WI38 (cell line): ENCODE data around the gene SLN.

Experiments
- H3K4me3 ChIP-seq: 2 replicates; pipeline ENCODE4 v1.5.1; 2011; ENCODE audit warnings: low read depth, mild to moderate bottlenecking, control low read depth, low read length
- CTCF ChIP-seq: IDR thresholded peaks from 2 replicates; pipeline ENCODE4 v1.5.1; 2012; ENCODE audit warnings: low read depth, mild to moderate bottlenecking, control low read depth, low read length

Gene SLN

GRCh38 chr11:107706531-107706930 lies 5.3 kb downstream of the SLN start:
- H3K4me3 ChIP-seq: no peak overlapping the region
- TF ChIP-seq CTCF: no peak

GRCh38 chr11:107705027-107705426 lies 6.8 kb downstream of the SLN start:
- no peak overlapping the region for H3K4me3 ChIP-seq
- TF ChIP-seq CTCF: no peak

GRCh38 chr11:107704451-107704850 lies 7.4 kb downstream of the SLN start:
- no peak for TF ChIP-seq CTCF
- H3K4me3 ChIP-seq: no peak overlapping the region

GRCh38 chr11:107702723-107703122 lies 9.1 kb downstream of the SLN start:
- TF ChIP-seq CTCF: no peak
- no peak overlapping the region for H3K4me3 ChIP-seq

DNA sequence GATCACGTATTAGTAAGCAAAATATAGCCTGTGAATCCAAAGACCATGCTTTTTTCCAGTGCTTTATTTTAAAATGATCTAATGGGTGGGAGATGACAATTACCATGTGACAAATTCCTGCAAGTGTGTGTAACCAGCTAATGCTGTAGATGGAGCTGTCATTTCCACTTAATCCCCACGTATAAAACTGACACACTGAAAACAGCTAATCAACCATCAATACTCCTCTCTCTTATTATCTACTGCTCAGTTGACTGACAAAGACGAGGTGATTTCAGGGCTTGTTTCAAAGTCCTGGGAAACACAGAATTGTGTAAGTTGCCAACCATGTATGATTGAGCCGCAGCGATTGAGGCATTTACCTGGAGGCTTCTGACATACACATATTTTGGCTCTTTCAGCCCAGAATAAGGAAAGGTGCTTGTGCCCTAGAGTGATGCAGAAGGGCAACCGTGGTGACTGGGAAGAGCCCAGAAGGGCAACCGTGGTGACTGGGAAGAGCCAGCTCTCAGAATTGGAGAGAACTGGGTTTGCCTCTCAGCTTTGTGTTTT lies 9.7 kb downstream of the SLN start:
- no peak overlapping the region for H3K4me3 ChIP-seq
- no peak for TF ChIP-seq CTCF

- no peak for TF ChIP-seq CTCF
- no peak overlapping the region for H3K4me3 ChIP-seq
Measured at GRCh38 chr11:107699371-107700285, 12.2 kb downstream of the SLN start.

- TF ChIP-seq CTCF: no peak
- H3K4me3 ChIP-seq: no peak overlapping the region
Measured at GRCh38 chr11:107697291-107697690, 14.6 kb downstream of the SLN start.
